MCF 10A (cell line): ENCODE data around the gene ZBTB2. TPM values are rescaled to one million over a fixed set of nuclear protein-coding genes. Genes with fewer than 3 reads are reported as not detected.

Experiments used
- BruUV-seq: library from RNA; stranded (reverse); fragments of 400-500 nt; replicated peaks from 2 replicates; lab custom pipeline; 2021; lab: Mats Ljungman, UMichigan
- CTCF ChIA-PET: fragments of 300-600 bp; sonication (Branson Sonifier 250); formaldehyde crosslinking; extraction: SDS; loops from one replicate; lab custom pipeline; 2021; ENCODE audit warnings: antibody characterized with exemption, inconsistent platforms; lab: Yijun Ruan, JAX
- POLR2A ChIA-PET: fragments of 300-600, 350-650 bp; sonication (Branson Sonifier 250); formaldehyde crosslinking; extraction: SDS; loops from one replicate; lab custom pipeline; 2020; ENCODE audit warnings: antibody characterized with exemption, inconsistent platforms; lab: Yijun Ruan, JAX
- DNase-seq: peaks from one replicate; pipeline ENCODE4 v3.0.0-alpha.2; 2018; ENCODE audit not compliant: unreplicated experiment
- H3K27ac Mint-ChIP-seq: one replicate; pipeline ENCODE4 v1.8.0; 2022; ENCODE audit warnings: mild to moderate bottlenecking, low read depth, mixed read lengths; ENCODE audit not compliant: unreplicated experiment
- H3K27me3 Mint-ChIP-seq: one replicate; pipeline ENCODE4 v1.8.0; 2022; ENCODE audit warnings: mixed read lengths; ENCODE audit not compliant: insufficient read depth, unreplicated experiment
- H3K36me3 Mint-ChIP-seq: one replicate; pipeline ENCODE4 v1.8.0; 2022; ENCODE audit warnings: mild to moderate bottlenecking, moderate library complexity, mixed read lengths; ENCODE audit not compliant: insufficient read depth, unreplicated experiment
- H3K4me1 Mint-ChIP-seq: one replicate; pipeline ENCODE4 v1.8.0; 2022; ENCODE audit warnings: mixed read lengths; ENCODE audit not compliant: insufficient read depth, unreplicated experiment
- H3K4me3 Mint-ChIP-seq: one replicate; pipeline ENCODE4 v1.8.0; 2022; ENCODE audit warnings: mild to moderate bottlenecking, moderate library complexity, mixed read lengths; ENCODE audit not compliant: unreplicated experiment
- H3K9me3 Mint-ChIP-seq: one replicate; pipeline ENCODE4 v1.8.0; 2022; ENCODE audit warnings: mixed read lengths; ENCODE audit not compliant: unreplicated experiment
- intact Hi-C: fragments of 100-400 bp; cut with micrococcal nuclease; formaldehyde crosslinking; loops from 2 replicates; pipeline ENCODE4 v1.14.1; 2022
- total RNA-seq: library from RNA; stranded (reverse); gene quantifications from 2 replicates; pipeline ENCODE4 v1.2.3, GENCODE V29; 2022
- TF ChIP-seq, protein P1 (sequence below): fragments of 200-600 bp; IDR thresholded peaks from one replicate; pipeline ENCODE4 v1.8.0; 2022; ENCODE audit warnings: antibody characterized with exemption, mild to moderate bottlenecking; ENCODE audit not compliant: unreplicated experiment

Gene ZBTB2
- total RNA-seq, 1 experiment from 2014 or later, result 15.6 TPM

DNA sequence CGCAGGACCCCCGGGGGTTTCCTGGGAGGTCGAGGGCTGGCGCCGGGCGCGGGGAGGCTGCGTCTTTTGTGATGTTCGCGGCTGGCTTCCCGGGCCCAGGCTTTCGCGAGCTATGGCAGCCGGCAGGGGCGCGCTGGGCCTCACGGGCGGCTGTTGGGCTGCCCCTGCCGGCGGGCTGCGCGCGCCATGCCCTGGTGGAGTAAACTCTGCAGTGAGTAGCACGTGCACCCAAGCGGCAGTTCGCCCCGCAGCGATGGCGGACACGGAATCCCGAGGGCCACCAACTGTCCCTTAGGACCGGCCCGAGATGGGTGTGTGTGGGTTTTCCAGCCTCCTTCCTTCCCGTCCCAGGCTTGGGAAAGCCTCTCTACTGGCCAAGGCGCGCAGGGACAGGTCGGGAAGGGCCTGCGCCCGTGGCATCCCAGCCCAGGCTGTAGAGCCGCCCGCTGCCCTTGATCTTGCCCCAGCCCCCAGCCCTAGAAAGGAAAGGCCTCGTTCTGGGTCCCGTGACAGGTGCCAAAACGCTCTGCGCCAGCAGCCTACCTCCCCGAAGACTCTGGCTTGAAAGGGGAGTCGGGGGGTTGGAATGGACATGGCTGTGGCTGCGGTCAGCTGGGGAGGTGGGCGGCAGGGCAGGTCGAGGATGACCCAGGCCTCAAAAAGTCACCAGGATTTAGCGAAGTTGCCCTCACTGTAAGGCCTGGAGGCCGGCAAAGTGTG, 49.7 kb downstream of the ZBTB2 start:
- CTCF ChIA-PET, result no interaction called here
- BruUV-seq, result no TSS peak
- H3K9me3 Mint-ChIP-seq, result no peaks in the 10 kb centered on the region
- H3K4me1 Mint-ChIP-seq, result no peaks in the 10 kb centered on the region
- TF ChIP-seq, protein P1, sequence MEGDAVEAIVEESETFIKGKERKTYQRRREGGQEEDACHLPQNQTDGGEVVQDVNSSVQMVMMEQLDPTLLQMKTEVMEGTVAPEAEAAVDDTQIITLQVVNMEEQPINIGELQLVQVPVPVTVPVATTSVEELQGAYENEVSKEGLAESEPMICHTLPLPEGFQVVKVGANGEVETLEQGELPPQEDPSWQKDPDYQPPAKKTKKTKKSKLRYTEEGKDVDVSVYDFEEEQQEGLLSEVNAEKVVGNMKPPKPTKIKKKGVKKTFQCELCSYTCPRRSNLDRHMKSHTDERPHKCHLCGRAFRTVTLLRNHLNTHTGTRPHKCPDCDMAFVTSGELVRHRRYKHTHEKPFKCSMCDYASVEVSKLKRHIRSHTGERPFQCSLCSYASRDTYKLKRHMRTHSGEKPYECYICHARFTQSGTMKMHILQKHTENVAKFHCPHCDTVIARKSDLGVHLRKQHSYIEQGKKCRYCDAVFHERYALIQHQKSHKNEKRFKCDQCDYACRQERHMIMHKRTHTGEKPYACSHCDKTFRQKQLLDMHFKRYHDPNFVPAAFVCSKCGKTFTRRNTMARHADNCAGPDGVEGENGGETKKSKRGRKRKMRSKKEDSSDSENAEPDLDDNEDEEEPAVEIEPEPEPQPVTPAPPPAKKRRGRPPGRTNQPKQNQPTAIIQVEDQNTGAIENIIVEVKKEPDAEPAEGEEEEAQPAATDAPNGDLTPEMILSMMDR, result no peak
- POLR2A ChIA-PET, result no interaction called here
- DNase-seq, result no peak
- no peak overlapping the region for H3K4me3 Mint-ChIP-seq
- H3K27me3 Mint-ChIP-seq, result no peaks in the 10 kb centered on the region
- H3K27ac Mint-ChIP-seq, result no peak overlapping the region
- peaks cover 6% of the 10 kb centered on the region for H3K36me3 Mint-ChIP-seq
- intact Hi-C loops, result no loop called here

GRCh38 chr6:151340219-151340978, 51.0 kb downstream of the ZBTB2 start:
- intact Hi-C loops, result no loop called here
- no TSS peak for BruUV-seq
- no peak for DNase-seq
- H3K27ac Mint-ChIP-seq, result no peak overlapping the region
- peaks cover 6% of the 10 kb centered on the region for H3K36me3 Mint-ChIP-seq
- TF ChIP-seq, protein P1, result no peak
- no peaks in the 10 kb centered on the region for H3K27me3 Mint-ChIP-seq
- CTCF ChIA-PET, result interaction anchor here (0.6 to 0.7 kb wide), 2 partner anchors 396 to 516 kb away, joined by 4 to 10 read pairs; no protein-coding TSS in a partner anchor
- H3K4me1 Mint-ChIP-seq, result no peaks in the 10 kb centered on the region
- POLR2A ChIA-PET, result no interaction called here
- H3K9me3 Mint-ChIP-seq, result no peaks in the 10 kb centered on the region
- H3K4me3 Mint-ChIP-seq, result no peak overlapping the region

DNA sequence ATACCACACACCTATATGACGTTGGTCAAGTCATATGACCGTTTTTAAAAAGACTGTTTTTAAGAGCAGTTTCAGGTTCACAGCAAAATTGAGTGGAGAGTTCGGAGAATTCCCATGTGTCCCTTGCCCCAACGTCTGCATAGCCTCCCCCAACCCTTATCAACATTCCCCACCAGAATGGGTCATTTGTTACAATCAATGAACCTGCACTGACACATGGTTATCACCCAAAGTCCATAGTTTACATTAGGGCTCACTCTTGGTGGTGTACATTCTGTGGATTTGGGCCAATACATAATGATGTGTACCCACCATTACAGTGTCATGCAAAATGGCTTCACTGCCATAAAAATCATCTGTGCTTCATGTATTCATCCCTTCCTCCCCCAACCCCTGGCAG, 52.0 kb downstream of the ZBTB2 start:
- H3K27ac Mint-ChIP-seq, result no peak overlapping the region
- no peak for DNase-seq
- CTCF ChIA-PET, result no interaction called here
- intact Hi-C loops, result loop anchor here (10.0 kb wide), 1 partner anchor 925 kb away; no protein-coding TSS in a partner anchor
- POLR2A ChIA-PET, result no interaction called here
- BruUV-seq, result no TSS peak
- H3K9me3 Mint-ChIP-seq, result no peaks in the 10 kb centered on the region
- H3K27me3 Mint-ChIP-seq, result no peaks in the 10 kb centered on the region
- TF ChIP-seq, protein P1, result no peak
- H3K4me3 Mint-ChIP-seq, result no peak overlapping the region
- H3K4me1 Mint-ChIP-seq, result no peaks in the 10 kb centered on the region
- H3K36me3 Mint-ChIP-seq, result peaks cover 6% of the 10 kb centered on the region

DNA sequence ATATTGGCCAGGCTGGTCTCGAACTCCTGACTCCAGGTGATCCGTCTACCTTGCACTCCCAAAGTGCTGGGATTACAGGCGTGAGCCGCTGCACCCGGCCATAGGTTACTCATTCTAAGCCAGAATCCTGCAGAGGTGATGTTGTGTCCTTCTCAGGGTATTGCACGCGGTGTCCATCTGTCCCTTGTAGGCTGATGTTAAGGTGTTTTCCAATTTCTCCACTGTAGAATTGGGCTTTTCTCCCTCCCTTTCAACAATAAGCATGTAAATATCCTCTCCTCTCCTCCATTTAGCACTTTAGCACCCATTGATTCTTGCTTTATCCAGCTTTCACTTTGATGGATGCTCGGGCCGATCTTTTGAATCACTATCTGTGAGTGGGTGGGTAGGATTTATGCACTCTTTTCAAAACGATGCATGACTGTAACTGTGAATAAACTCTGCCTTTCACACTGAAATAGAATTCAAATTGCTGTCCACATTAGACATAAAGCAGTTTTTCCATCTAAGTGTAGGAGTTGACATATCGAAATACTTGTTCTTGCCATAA, 52.6 kb downstream of the ZBTB2 start:
- Mint-ChIP-seq H3K4me3 (no peak overlapping the region), H3K4me1 (no peaks in the 10 kb centered on the region), H3K36me3 (peaks cover 6% of the 10 kb centered on the region), H3K9me3 (no peaks in the 10 kb centered on the region), H3K27me3 (no peaks in the 10 kb centered on the region), H3K27ac (no peak overlapping the region)
- no peak for DNase-seq
- ChIA-PET CTCF (interaction anchor here (0.6 to 1.1 kb wide), 5 partner anchors 13 to 445 kb away, joined by 3 to 5 read pairs (median 4); no protein-coding TSS in a partner anchor), POLR2A (no interaction called here)
- intact Hi-C loops, result loop anchor here (10.0 kb wide), 1 partner anchor 926 kb away; no protein-coding TSS in a partner anchor
- BruUV-seq, result no TSS peak
- TF ChIP-seq, protein P1, result no peak
